A673 (cell line): Measurements from ENCODE around the gene HLA-DOB.

Experiments used
- EZH2 ChIP-seq: fragments of 200-600 bp; sonication (generic); IDR thresholded peaks from 2 replicates; pipeline ENCODE4 v1.6.1; 2017; ENCODE audit warnings: borderline replicate concordance, low read depth, mild to moderate bottlenecking, mixed read lengths, antibody characterized with exemption, low read length; ENCODE audit not compliant: poor library complexity, severe bottlenecking
- TF ChIP-seq, protein P1 (sequence below): fragments of 300-800, 200-600 bp; sonication (generic); conservative IDR thresholded peaks from 2 replicates; pipeline ENCODE4 v1.5.1; 2017; ENCODE audit warnings: low read depth, mild to moderate bottlenecking, antibody characterized with exemption, low read length, moderate library complexity, mixed read lengths

GRCh38 chr6:32815996-32816395, 806 bp downstream of the HLA-DOB start:
- TF ChIP-seq, protein P1, sequence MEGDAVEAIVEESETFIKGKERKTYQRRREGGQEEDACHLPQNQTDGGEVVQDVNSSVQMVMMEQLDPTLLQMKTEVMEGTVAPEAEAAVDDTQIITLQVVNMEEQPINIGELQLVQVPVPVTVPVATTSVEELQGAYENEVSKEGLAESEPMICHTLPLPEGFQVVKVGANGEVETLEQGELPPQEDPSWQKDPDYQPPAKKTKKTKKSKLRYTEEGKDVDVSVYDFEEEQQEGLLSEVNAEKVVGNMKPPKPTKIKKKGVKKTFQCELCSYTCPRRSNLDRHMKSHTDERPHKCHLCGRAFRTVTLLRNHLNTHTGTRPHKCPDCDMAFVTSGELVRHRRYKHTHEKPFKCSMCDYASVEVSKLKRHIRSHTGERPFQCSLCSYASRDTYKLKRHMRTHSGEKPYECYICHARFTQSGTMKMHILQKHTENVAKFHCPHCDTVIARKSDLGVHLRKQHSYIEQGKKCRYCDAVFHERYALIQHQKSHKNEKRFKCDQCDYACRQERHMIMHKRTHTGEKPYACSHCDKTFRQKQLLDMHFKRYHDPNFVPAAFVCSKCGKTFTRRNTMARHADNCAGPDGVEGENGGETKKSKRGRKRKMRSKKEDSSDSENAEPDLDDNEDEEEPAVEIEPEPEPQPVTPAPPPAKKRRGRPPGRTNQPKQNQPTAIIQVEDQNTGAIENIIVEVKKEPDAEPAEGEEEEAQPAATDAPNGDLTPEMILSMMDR, result no peak
- no peak for TF ChIP-seq EZH2
